Dermis microvascular lymphatic vessel endothelial cell (primary cell): ENCODE data around the gene UQCR11. TPM values are rescaled to one million over a fixed set of nuclear protein-coding genes. Genes with fewer than 3 reads are reported as not detected.

Source experiments
- DNase-seq, 2 donors: peaks; one replicate each; pipeline versions ENCODE4 v3.0.0 to v3.0.0-alpha.2; 2010; ENCODE audit warnings: low read depth in 2 of 2
- total RNA-seq: library from RNA; depleted of rRNA; stranded (reverse); fragments of >200 nt; gene quantifications from 2 replicates; pipeline ENCODE4 v1.2.1, GENCODE V29; 2014

The UQCR11 gene
- total RNA-seq, 1 donor from 2014 or later = 82.4 TPM

- no peak for DNase-seq
Observed at GRCh38 chr19:1636325-1637236, 31.3 kb upstream of the UQCR11 start.

- DNase-seq = no peak
Observed at GRCh38 chr19:1634938-1635243, 29.6 kb upstream of the UQCR11 start.

- DNase-seq = no peak
Observed at GRCh38 chr19:1634242-1634937, 29.1 kb upstream of the UQCR11 start.

GRCh38 chr19:1633269-1633826 lies 28.1 kb upstream of the UQCR11 start:
- no peak for DNase-seq

GRCh38 chr19:1632462-1633268 lies 27.4 kb upstream of the UQCR11 start:
- no peak for DNase-seq

GRCh38 chr19:1631557-1632100 lies 26.4 kb upstream of the UQCR11 start:
- no peak for DNase-seq

GRCh38 chr19:1630811-1631210 lies 25.5 kb upstream of the UQCR11 start:
- no peak for DNase-seq

- no peak for DNase-seq
Observed at GRCh38 chr19:1630012-1630411, 24.8 kb upstream of the UQCR11 start.

- DNase-seq = no peak
Observed at GRCh38 chr19:1629256-1629808, 24.1 kb upstream of the UQCR11 start.

GRCh38 chr19:1627194-1627593 lies 21.9 kb upstream of the UQCR11 start:
- DNase-seq = no peak

GRCh38 chr19:1626417-1627010 lies 21.3 kb upstream of the UQCR11 start:
- DNase-seq = no peak

GRCh38 chr19:1624458-1624857 lies 19.2 kb upstream of the UQCR11 start:
- DNase-seq = peak; percentile 21 to 80

GRCh38 chr19:1622541-1622940 lies 17.3 kb upstream of the UQCR11 start:
- no peak for DNase-seq

GRCh38 chr19:1622007-1622406 lies 16.7 kb upstream of the UQCR11 start:
- DNase-seq = no peak

GRCh38 chr19:1621574-1621973 lies 16.3 kb upstream of the UQCR11 start:
- DNase-seq = no peak

- no peak for DNase-seq
Observed at GRCh38 chr19:1621021-1621420, 15.8 kb upstream of the UQCR11 start.

GRCh38 chr19:1620502-1620901 lies 15.2 kb upstream of the UQCR11 start:
- no peak for DNase-seq

- DNase-seq = no peak
Observed at GRCh38 chr19:1619703-1620102, 14.4 kb upstream of the UQCR11 start.

GRCh38 chr19:1619094-1619439 lies 13.8 kb upstream of the UQCR11 start:
- no peak for DNase-seq

GRCh38 chr19:1618157-1619093 lies 13.2 kb upstream of the UQCR11 start:
- peak in 1 of 2 donors; percentile 20 for DNase-seq
